H9 (cell line): ENCODE results near the gene HAND1. TPM values are rescaled to one million over a fixed set of nuclear protein-coding genes. Genes with fewer than 3 reads are reported as not detected.

Experiments
- DNase-seq: peaks from one replicate; pipeline ENCODE4 v3.0.0-alpha.2; 2017
- H2AFZ ChIP-seq: one replicate; pipeline ENCODE4 v1.6.1; 2013; ENCODE audit warnings: mild to moderate bottlenecking, low read length, control low read depth, moderate library complexity
- H2AK5ac ChIP-seq: 2 replicates; pipeline ENCODE4 v1.6.1; 2013; ENCODE audit warnings: low read length, control low read depth, mixed read lengths; ENCODE audit not compliant: insufficient read length
- H2BK120ac ChIP-seq: one replicate; pipeline ENCODE4 v1.6.1; 2013; ENCODE audit warnings: low read depth, mild to moderate bottlenecking, low read length, control low read depth, inconsistent platforms; ENCODE audit not compliant: poor library complexity, severe bottlenecking
- H2BK12ac ChIP-seq: 2 replicates; pipeline ENCODE4 v1.6.1; 2013; ENCODE audit warnings: low read length, control low read depth, mixed read lengths, low read depth; ENCODE audit not compliant: insufficient read length
- H2BK15ac ChIP-seq: 2 replicates; pipeline ENCODE4 v1.6.1; 2013; ENCODE audit warnings: low read depth, low read length, control low read depth
- H2BK20ac ChIP-seq: one replicate; pipeline ENCODE4 v1.6.1; 2013; ENCODE audit warnings: low read depth, mild to moderate bottlenecking, low read length, control low read depth, inconsistent platforms; ENCODE audit not compliant: poor library complexity, severe bottlenecking
- H2BK5ac ChIP-seq: 2 replicates; pipeline ENCODE4 v1.6.1; 2013; ENCODE audit warnings: low read length, control low read depth, mixed read lengths; ENCODE audit not compliant: insufficient read length
- H3K14ac ChIP-seq: 2 replicates; pipeline ENCODE4 v1.6.1; 2013; ENCODE audit warnings: low read length, control low read depth; ENCODE audit not compliant: insufficient read depth
- H3K18ac ChIP-seq: 2 replicates; pipeline ENCODE4 v1.6.1; 2013; ENCODE audit warnings: low read depth, mild to moderate bottlenecking, mixed read lengths, low read length, control low read depth; ENCODE audit not compliant: insufficient read length
- H3K23ac ChIP-seq: 2 replicates; pipeline ENCODE4 v1.6.1; 2013; ENCODE audit warnings: low read length, control low read depth, mixed read lengths, low read depth; ENCODE audit not compliant: insufficient read length
- H3K23me2 ChIP-seq: 2 replicates; pipeline ENCODE4 v1.6.1; 2013; ENCODE audit warnings: low read depth, mild to moderate bottlenecking, mixed read lengths, low read length, control low read depth; ENCODE audit not compliant: insufficient read length, poor library complexity, severe bottlenecking
- H3K27ac ChIP-seq: 2 replicates; pipeline ENCODE4 v1.5.1; 2013; ENCODE audit warnings: low read length, control low read depth, mixed read lengths, low read depth; ENCODE audit not compliant: insufficient read length
- H3K27me3 ChIP-seq: 2 replicates; pipeline ENCODE4 v1.6.1; 2013; ENCODE audit warnings: low read length, control low read depth, inconsistent platforms; ENCODE audit not compliant: insufficient read depth
- H3K4ac ChIP-seq: 2 replicates; pipeline ENCODE4 v1.6.1; 2013; ENCODE audit warnings: low read depth, mild to moderate bottlenecking, control low read depth, inconsistent platforms, low read length, moderate library complexity
- H3K4me1 ChIP-seq: 2 replicates; pipeline ENCODE4 v1.6.1; 2013; ENCODE audit warnings: low read length, control low read depth, inconsistent platforms; ENCODE audit not compliant: insufficient read depth
- H3K4me2 ChIP-seq: 2 replicates; pipeline ENCODE4 v1.6.1; 2013; ENCODE audit warnings: low read length, control low read depth, mixed read lengths; ENCODE audit not compliant: insufficient read length, insufficient read depth
- H3K56ac ChIP-seq: 2 replicates; pipeline ENCODE4 v1.6.1; 2013; ENCODE audit warnings: low read depth, mild to moderate bottlenecking, mixed read lengths, low read length, control low read depth; ENCODE audit not compliant: insufficient read length
- H3K79me1 ChIP-seq: 2 replicates; pipeline ENCODE4 v1.6.1; 2013; ENCODE audit warnings: low read depth, mild to moderate bottlenecking, moderate library complexity, low read length, control low read depth, inconsistent platforms; ENCODE audit not compliant: insufficient read depth, poor library complexity, severe bottlenecking
- H3K79me2 ChIP-seq: 2 replicates; pipeline ENCODE4 v1.6.1; 2013; ENCODE audit warnings: low read length, control low read depth, inconsistent platforms; ENCODE audit not compliant: insufficient read depth
- H3K9ac ChIP-seq: 2 replicates; pipeline ENCODE4 v1.6.1; 2013; ENCODE audit warnings: low read length, control low read depth, mixed read lengths; ENCODE audit not compliant: insufficient read length; ENCODE audit errors: extremely low read depth
- H3K9me3 ChIP-seq: one replicate; pipeline ENCODE4 v1.6.1; 2013; ENCODE audit warnings: low read depth, low read length, inconsistent platforms; ENCODE audit not compliant: control insufficient read depth
- H3T11ph ChIP-seq: one replicate; pipeline ENCODE4 v1.6.1; 2013; ENCODE audit warnings: mild to moderate bottlenecking, low read length, control low read depth, inconsistent platforms
- H4K20me1 ChIP-seq: one replicate; pipeline ENCODE4 v1.6.1; 2013; ENCODE audit not compliant: control insufficient read depth, insufficient read length, insufficient read depth
- H4K5ac ChIP-seq: 2 replicates; pipeline ENCODE4 v1.6.1; 2013; ENCODE audit warnings: low read depth, mild to moderate bottlenecking, mixed read lengths, low read length, control low read depth; ENCODE audit not compliant: insufficient read length
- H4K8ac ChIP-seq: replicated peaks from 2 replicates; pipeline ENCODE4 v1.6.1; 2013; ENCODE audit warnings: low read length, control low read depth, mixed read lengths, low read depth; ENCODE audit not compliant: insufficient read length
- H4K91ac ChIP-seq: 2 replicates; pipeline ENCODE4 v1.6.1; 2013; ENCODE audit warnings: low read depth, mild to moderate bottlenecking, moderate library complexity, mixed read lengths, low read length, control low read depth; ENCODE audit not compliant: insufficient read length
- H3K27ac Mint-ChIP-seq, 3 experiments: 2 replicates in 2 of 3; 3 replicates in 1 of 3; pipeline ENCODE4 v1.8.0; 2020 to 2021; ENCODE audit warnings: mixed read lengths in 3 of 3, mild to moderate bottlenecking in 1 of 3, moderate library complexity in 1 of 3
- H3K27me3 Mint-ChIP-seq: 2 replicates; pipeline ENCODE4 v1.8.0; 2021; ENCODE audit warnings: low read depth, mild to moderate bottlenecking, moderate library complexity, mixed read lengths
- H3K36me3 Mint-ChIP-seq, 3 experiments: 2 replicates in 2 of 3; 3 replicates in 1 of 3; pipeline ENCODE4 v1.8.0; 2020 to 2021; ENCODE audit warnings: low read depth in 3 of 3, mixed read lengths in 3 of 3; ENCODE audit not compliant: insufficient read depth in 1 of 3
- H3K4me1 Mint-ChIP-seq, 2 experiments: 2 replicates each; pipeline ENCODE4 v1.8.0; 2020; ENCODE audit warnings: mixed read lengths in 2 of 2
- H3K4me3 Mint-ChIP-seq, 2 experiments: 2 replicates in 1 of 2; 3 replicates in 1 of 2; pipeline ENCODE4 v1.8.0; 2020 to 2021; ENCODE audit warnings: mild to moderate bottlenecking in 2 of 2, mixed read lengths in 2 of 2, moderate library complexity in 1 of 2
- H3K9me3 Mint-ChIP-seq, 2 experiments: 2 replicates in 1 of 2; 3 replicates in 1 of 2; pipeline ENCODE4 v1.8.0; 2020; ENCODE audit warnings: mild to moderate bottlenecking in 2 of 2, mixed read lengths in 2 of 2, moderate library complexity in 1 of 2
- CTCF ChIP-seq: fragments of 200-600 bp; sonication (generic); conservative IDR thresholded peaks from 3 replicates; pipeline ENCODE4 v1.8.0; 2021; ENCODE audit warnings: antibody characterized with exemption, mild to moderate bottlenecking
- WGBS: extraction: QIAGEN DNeasy Blood & Tissue Kit; methylation state at CpG from one replicate; pipeline ENCODE4 v1.1.7; 2013; ENCODE audit warnings: missing lambda C conversion rate, low lambda C conversion rate, mixed read lengths; ENCODE audit not compliant: insufficient read length; ENCODE audit errors: extremely low coverage; 5-methylcytosine and 5-hydroxymethylcytosine counted together
- total RNA-seq: library from RNA; stranded (reverse); gene quantifications from 2 replicates; pipeline ENCODE4 v1.2.1, GENCODE V29; 2021

HAND1 gene
- total RNA-seq, 1 experiment from 2014 or later: not detected

- Histone ChIP-seq H4K8ac (no peak overlapping the region), H2BK20ac (no peak overlapping the region), H2BK15ac (no peak overlapping the region), H4K20me1 (no peaks in the 10 kb centered on the region), H3K79me2 (no peaks in the 10 kb centered on the region), H3K79me1 (no peaks in the 10 kb centered on the region), H2AFZ (no peak overlapping the region), H3K27ac (no peak overlapping the region), H3K9ac (no peak overlapping the region), H3K23me2 (no peaks in the 10 kb centered on the region), H3K4me2 (no peak overlapping the region), H3K18ac (no peak overlapping the region), H3K9me3 (no peaks in the 10 kb centered on the region), H3K4ac (no peak overlapping the region), H4K91ac (no peak overlapping the region), H2BK120ac (no peak overlapping the region), H3K56ac (no peak overlapping the region), H3K14ac (no peak overlapping the region), H3K4me1 (no peaks in the 10 kb centered on the region), H2BK12ac (no peak overlapping the region), H4K5ac (no peak overlapping the region), H2BK5ac (no peak overlapping the region), H3K23ac (no peak overlapping the region), H3T11ph (no peak overlapping the region), H2AK5ac (no peak overlapping the region), H3K27me3 (no peaks in the 10 kb centered on the region)
- Mint-ChIP-seq H3K4me3 (no peak overlapping the region), H3K4me1 (peaks cover 6 to 7% of the 10 kb centered on the region in 2 experiments), H3K27ac (no peak overlapping the region), H3K36me3 (peaks cover 0 to 20% (median 14%) of the 10 kb centered on the region in 3 experiments; a peak in 5 of 7 replicates), H3K27me3 (peaks cover 8% of the 10 kb centered on the region), H3K9me3 (no peaks in the 10 kb centered on the region)
- TF ChIP-seq CTCF: no peak
- WGBS: no CpG with 5 or more reads among the region's 4 CpGs
- DNase-seq: no peak
These were observed 17.9 kb downstream of the HAND1 start for GRCh38 chr5:154460172-154460571.
